Endothelial cell (in vitro differentiated cells): ENCODE results near the gene ST6GAL1. TPM values are rescaled to one million over a fixed set of nuclear protein-coding genes. Genes with fewer than 3 reads are reported as not detected.

Experiments used
- DNase-seq: peaks from one replicate; pipeline ENCODE4 v3.0.0; 2021; ENCODE audit warnings: low spot score
- H3K27ac Mint-ChIP-seq: one replicate; pipeline ENCODE4 v1.8.0; 2021; ENCODE audit warnings: mixed read lengths, inconsistent platforms; ENCODE audit not compliant: unreplicated experiment
- H3K27me3 Mint-ChIP-seq: one replicate; pipeline ENCODE4 v1.8.0; 2021; ENCODE audit warnings: mild to moderate bottlenecking, moderate library complexity, mixed read lengths, inconsistent platforms; ENCODE audit not compliant: unreplicated experiment
- H3K36me3 Mint-ChIP-seq: one replicate; pipeline ENCODE4 v1.8.0; 2021; ENCODE audit warnings: mild to moderate bottlenecking, low read depth, mixed read lengths, inconsistent platforms; ENCODE audit not compliant: unreplicated experiment
- H3K4me1 Mint-ChIP-seq: one replicate; pipeline ENCODE4 v1.8.0; 2021; ENCODE audit warnings: mild to moderate bottlenecking, mixed read lengths, inconsistent platforms; ENCODE audit not compliant: unreplicated experiment
- H3K4me3 Mint-ChIP-seq: one replicate; pipeline ENCODE4 v1.8.0; 2021; ENCODE audit warnings: mild to moderate bottlenecking, mixed read lengths, inconsistent platforms; ENCODE audit not compliant: unreplicated experiment
- H3K9me3 Mint-ChIP-seq: one replicate; pipeline ENCODE4 v1.8.0; 2021; ENCODE audit warnings: mixed read lengths, inconsistent platforms; ENCODE audit not compliant: unreplicated experiment
- total RNA-seq: library from RNA; stranded (reverse); fragmentation: NEBNext Ultra II Directional; extraction: Animal tissue kit (Norgen Biotek cat#: 25700); gene quantifications from one replicate; pipeline ENCODE4 v1.2.1, GENCODE V29; 2021; ENCODE audit not compliant: unreplicated experiment
- TF ChIP-seq, protein P1 (sequence below): fragments of 200-600 bp; sonication (generic); IDR thresholded peaks from one replicate; pipeline ENCODE4 v1.5.0; 2021; ENCODE audit warnings: antibody characterized with exemption; ENCODE audit not compliant: unreplicated experiment

Gene ST6GAL1
- total RNA-seq, 1 donor from 2014 or later = 82.4 TPM

DNA sequence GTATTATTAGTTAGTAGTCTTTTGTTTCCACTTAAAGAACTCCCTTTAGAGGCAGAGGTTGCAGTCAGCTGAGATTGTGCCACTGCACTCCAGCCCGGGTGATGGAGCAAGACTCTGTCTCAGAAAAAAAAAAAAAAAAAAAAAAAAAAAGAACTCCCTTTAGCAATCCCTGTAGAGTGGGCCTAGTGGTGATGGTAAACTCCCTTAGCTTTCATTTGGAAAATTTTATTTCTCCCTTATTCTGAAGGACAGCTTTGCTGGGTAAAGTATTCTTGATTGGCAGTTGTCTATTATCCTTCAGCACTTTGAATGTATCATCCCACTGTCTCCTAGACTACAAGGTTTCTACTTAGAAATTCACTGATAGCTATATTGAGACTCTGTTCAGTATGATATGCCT lies 163.0 kb downstream of the ST6GAL1 start:
- Mint-ChIP-seq H3K27ac (no peak overlapping the region), H3K4me3 (no peak overlapping the region), H3K36me3 (peaks cover under 1% of the 10 kb centered on the region)

DNA sequence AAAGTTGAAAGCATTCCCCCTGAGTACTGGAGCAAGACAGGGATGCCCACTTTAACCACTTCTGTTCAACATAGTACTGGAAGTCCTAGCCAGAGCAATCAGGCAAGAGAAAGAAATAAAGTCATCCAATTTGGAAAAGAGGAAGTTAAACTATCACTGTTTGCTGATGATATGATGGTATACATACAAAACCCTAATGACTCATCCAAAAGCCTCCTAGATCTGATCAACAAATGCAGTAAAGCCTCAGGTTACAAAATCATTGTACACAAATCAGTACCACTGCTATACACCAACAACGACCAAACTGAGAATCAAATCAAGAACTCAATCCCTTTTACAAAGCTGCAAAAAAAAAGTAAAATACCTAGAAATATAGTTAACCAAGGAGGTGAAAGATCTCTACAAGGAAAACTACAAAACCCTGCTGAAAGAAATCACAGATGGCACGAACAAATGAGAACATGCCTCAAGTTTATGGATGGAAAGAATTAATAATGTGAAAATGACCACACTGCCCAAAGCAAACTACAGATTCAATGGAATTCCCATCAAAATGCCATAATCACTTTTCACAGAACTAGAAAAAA lies 168.7 kb downstream of the ST6GAL1 start:
- Mint-ChIP-seq H3K4me1 (peaks cover 5% of the 10 kb centered on the region), H3K27ac (no peak overlapping the region), H3K36me3 (no peaks in the 10 kb centered on the region), H3K4me3 (no peak overlapping the region), H3K9me3 (no peaks in the 10 kb centered on the region), H3K27me3 (peaks cover 1% of the 10 kb centered on the region)
- TF ChIP-seq, protein P1, sequence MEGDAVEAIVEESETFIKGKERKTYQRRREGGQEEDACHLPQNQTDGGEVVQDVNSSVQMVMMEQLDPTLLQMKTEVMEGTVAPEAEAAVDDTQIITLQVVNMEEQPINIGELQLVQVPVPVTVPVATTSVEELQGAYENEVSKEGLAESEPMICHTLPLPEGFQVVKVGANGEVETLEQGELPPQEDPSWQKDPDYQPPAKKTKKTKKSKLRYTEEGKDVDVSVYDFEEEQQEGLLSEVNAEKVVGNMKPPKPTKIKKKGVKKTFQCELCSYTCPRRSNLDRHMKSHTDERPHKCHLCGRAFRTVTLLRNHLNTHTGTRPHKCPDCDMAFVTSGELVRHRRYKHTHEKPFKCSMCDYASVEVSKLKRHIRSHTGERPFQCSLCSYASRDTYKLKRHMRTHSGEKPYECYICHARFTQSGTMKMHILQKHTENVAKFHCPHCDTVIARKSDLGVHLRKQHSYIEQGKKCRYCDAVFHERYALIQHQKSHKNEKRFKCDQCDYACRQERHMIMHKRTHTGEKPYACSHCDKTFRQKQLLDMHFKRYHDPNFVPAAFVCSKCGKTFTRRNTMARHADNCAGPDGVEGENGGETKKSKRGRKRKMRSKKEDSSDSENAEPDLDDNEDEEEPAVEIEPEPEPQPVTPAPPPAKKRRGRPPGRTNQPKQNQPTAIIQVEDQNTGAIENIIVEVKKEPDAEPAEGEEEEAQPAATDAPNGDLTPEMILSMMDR = no peak
- no peak for DNase-seq

More for the DNA sequence above, 163.0 kb downstream of the ST6GAL1 start:
- Mint-ChIP-seq H3K4me1 (no peaks in the 10 kb centered on the region), H3K27me3 (no peaks in the 10 kb centered on the region), H3K9me3 (peaks cover under 1% of the 10 kb centered on the region)
- TF ChIP-seq, protein P1 = no peak
- no peak for DNase-seq

DNA sequence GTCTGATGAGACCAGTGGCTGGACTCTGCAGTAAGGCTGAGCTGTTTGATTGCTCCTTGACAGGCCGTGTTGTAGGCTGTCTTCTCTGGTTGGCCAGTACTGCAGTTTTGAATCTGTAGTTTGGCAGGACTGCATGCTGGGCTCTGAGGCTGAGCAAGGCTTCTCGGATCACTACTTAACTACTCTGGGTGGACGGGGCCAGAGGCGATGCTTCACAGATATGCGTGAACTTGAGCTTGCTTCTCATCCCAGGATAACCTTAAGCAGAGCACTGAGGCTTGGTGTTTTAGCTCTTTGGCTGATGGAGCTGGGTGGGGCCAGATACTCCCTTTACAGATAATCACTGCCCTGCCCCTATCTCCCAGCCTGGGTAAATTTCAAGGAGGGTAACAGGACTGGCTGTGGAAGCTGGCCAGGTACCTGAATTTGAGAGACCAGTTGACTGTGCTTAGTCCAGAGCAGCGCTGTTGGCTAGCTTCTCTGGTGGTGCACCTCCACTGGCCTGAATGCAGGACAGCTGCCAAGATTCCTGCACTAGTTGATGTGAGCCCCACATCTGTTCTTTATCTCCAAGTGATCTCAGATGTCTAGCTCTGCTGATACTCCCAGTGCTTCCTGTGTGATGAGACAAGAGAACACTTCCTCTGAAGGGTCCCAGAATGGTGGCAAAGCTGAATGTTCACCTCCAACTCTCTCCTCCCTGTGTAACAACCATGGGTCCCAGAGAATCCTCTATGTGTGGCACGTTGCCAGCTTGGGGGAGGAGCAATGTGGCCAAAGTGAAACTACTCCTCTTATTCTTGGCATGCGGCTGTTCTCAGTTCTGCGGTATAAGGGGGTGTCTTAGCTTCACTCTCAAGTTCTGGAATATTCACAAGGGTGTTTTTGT lies 171.1 kb downstream of the ST6GAL1 start:
- no peak overlapping the region for H3K4me3 Mint-ChIP-seq
- TF ChIP-seq, protein P1 = no peak
- no peaks in the 10 kb centered on the region for H3K36me3 Mint-ChIP-seq
- H3K27ac Mint-ChIP-seq = no peak overlapping the region
- DNase-seq = no peak
- H3K27me3 Mint-ChIP-seq = peaks cover 1% of the 10 kb centered on the region
- H3K9me3 Mint-ChIP-seq = no peaks in the 10 kb centered on the region
- H3K4me1 Mint-ChIP-seq = peaks cover 5% of the 10 kb centered on the region

DNA sequence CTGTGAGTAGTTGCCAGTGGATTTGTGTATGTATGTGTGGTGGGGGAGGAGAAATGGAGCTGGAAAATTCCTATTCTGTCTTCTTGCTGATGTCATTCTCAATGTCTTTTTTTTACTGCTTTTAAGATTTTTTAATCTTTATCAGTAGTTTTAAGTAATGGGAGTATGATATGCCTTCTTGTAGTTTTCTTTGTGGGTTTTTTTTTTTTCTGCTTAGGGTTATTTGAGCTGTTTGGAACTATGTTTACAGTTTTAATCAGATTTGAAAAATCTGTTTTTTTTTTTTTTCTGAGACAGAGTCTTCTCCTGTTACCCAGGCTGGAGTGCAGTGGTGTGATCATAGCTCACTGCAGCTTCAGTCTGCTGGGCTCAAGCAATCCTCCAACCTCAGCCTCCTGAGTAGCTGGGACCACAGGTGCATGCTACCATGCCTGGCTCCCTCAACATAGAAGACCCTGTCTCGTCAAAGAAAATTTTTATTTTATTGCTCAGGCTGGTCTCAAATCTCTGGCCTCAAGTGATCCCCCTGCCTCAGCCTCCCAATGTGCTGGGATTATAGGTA lies 171.8 kb downstream of the ST6GAL1 start:
- DNase-seq = no peak
- no peaks in the 10 kb centered on the region for H3K36me3 Mint-ChIP-seq
- no peak overlapping the region for H3K27ac Mint-ChIP-seq
- H3K4me3 Mint-ChIP-seq = no peak overlapping the region
- TF ChIP-seq, protein P1 = no peak
- peaks cover 1% of the 10 kb centered on the region for H3K27me3 Mint-ChIP-seq
- peaks cover 5% of the 10 kb centered on the region for H3K4me1 Mint-ChIP-seq
- no peaks in the 10 kb centered on the region for H3K9me3 Mint-ChIP-seq

DNA sequence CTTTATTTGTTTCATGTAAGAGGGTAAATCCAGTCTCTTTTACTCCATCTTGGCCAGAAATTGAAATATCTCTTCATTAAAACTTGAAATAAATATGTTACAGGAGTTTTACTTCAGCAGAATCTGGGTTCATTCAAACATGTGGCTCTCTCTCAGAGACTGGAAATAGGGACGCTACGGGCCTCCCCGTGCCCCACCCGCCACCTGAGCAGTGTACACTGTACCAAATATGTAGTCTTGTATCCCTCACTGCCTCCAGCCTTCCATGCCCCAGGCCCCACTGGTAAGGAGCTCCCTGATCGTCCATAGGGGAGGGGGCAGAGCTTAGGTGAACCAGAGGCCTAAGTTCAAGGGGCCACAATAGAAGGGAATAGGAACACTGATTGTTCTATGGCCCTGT lies 172.9 kb downstream of the ST6GAL1 start:
- no peak overlapping the region for H3K27ac Mint-ChIP-seq
- H3K4me1 Mint-ChIP-seq = peaks cover 5% of the 10 kb centered on the region
- no peak overlapping the region for H3K4me3 Mint-ChIP-seq
- H3K27me3 Mint-ChIP-seq = peaks cover 1% of the 10 kb centered on the region
- H3K36me3 Mint-ChIP-seq = no peaks in the 10 kb centered on the region
- no peaks in the 10 kb centered on the region for H3K9me3 Mint-ChIP-seq
- TF ChIP-seq, protein P1 = no peak
- DNase-seq = no peak
